Astrocyte (in vitro differentiated cells and primary cell): Measurements from ENCODE around the gene OPN1SW. TPM values are rescaled to one million over a fixed set of nuclear protein-coding genes. Genes with fewer than 3 reads are reported as not detected.
A peak's percentile ranks its signal among the peaks of the same experiment; 100 is the strongest.

Source experiments
- DNase-seq: peaks from one replicate; pipeline ENCODE4 v3.0.0-alpha.2; 2010; ENCODE audit warnings: low read depth
- FAIRE-seq: peaks from 2 replicates; lab custom pipeline; 2011; peaks lifted over from hg19 to GRCh38; lab: Jason Lieb, UNC
- H2AFZ ChIP-seq: 2 replicates; pipeline ENCODE4 v1.6.0; 2012; ENCODE audit warnings: low read depth, low read length, inconsistent platforms
- H3K27ac ChIP-seq: 2 replicates; pipeline ENCODE4 v1.5.1; 2011; ENCODE audit warnings: low read depth, low read length, inconsistent platforms
- H3K27me3 ChIP-seq: 2 replicates; pipeline ENCODE4 v1.6.0; 2011; ENCODE audit warnings: low read length, inconsistent platforms; ENCODE audit not compliant: insufficient read depth
- H3K36me3 ChIP-seq: 2 replicates; pipeline ENCODE4 v1.5.1; 2011; ENCODE audit warnings: low read length, inconsistent platforms; ENCODE audit not compliant: insufficient read depth
- H3K4me1 ChIP-seq: 2 replicates; pipeline ENCODE4 v1.5.1; 2011; ENCODE audit warnings: low read length, inconsistent platforms; ENCODE audit not compliant: insufficient read depth
- H3K4me2 ChIP-seq: 2 replicates; pipeline ENCODE4 v1.6.0; 2012; ENCODE audit warnings: low read length, inconsistent platforms
- H3K4me3 ChIP-seq: 2 replicates; pipeline ENCODE4 v1.5.1; 2011; ENCODE audit warnings: low read depth, mild to moderate bottlenecking, low read length, inconsistent platforms; ENCODE audit not compliant: insufficient read depth
- H3K79me2 ChIP-seq: 2 replicates; pipeline ENCODE4 v1.6.0; 2012; ENCODE audit warnings: mild to moderate bottlenecking, low read length, inconsistent platforms; ENCODE audit not compliant: insufficient read depth
- H3K9ac ChIP-seq: 2 replicates; pipeline ENCODE4 v1.6.0; 2012; ENCODE audit warnings: mild to moderate bottlenecking, low read length, inconsistent platforms
- H3K9me3 ChIP-seq: 2 replicates; pipeline ENCODE4 v1.5.1; 2012; ENCODE audit warnings: low read depth, mild to moderate bottlenecking, low read length, inconsistent platforms; ENCODE audit not compliant: insufficient read depth
- H4K20me1 ChIP-seq: 2 replicates; pipeline ENCODE4 v1.6.0; 2012; ENCODE audit warnings: low read length, inconsistent platforms; ENCODE audit not compliant: insufficient read depth
- H3K27ac Mint-ChIP-seq: one replicate; pipeline ENCODE4 v1.8.0; 2021; ENCODE audit warnings: mild to moderate bottlenecking, mixed read lengths; ENCODE audit not compliant: unreplicated experiment
- H3K27me3 Mint-ChIP-seq: one replicate; pipeline ENCODE4 v1.8.0; 2021; ENCODE audit warnings: low read depth, mixed read lengths; ENCODE audit not compliant: unreplicated experiment
- H3K36me3 Mint-ChIP-seq: one replicate; pipeline ENCODE4 v1.8.0; 2021; ENCODE audit warnings: low read depth, mixed read lengths; ENCODE audit not compliant: unreplicated experiment
- H3K4me1 Mint-ChIP-seq: one replicate; pipeline ENCODE4 v1.8.0; 2021; ENCODE audit warnings: low read depth, mixed read lengths; ENCODE audit not compliant: unreplicated experiment
- H3K4me3 Mint-ChIP-seq: one replicate; pipeline ENCODE4 v1.8.0; 2021; ENCODE audit warnings: mild to moderate bottlenecking, moderate library complexity, mixed read lengths; ENCODE audit not compliant: unreplicated experiment
- H3K9me3 Mint-ChIP-seq: one replicate; pipeline ENCODE4 v1.8.0; 2021; ENCODE audit warnings: mild to moderate bottlenecking, mixed read lengths; ENCODE audit not compliant: unreplicated experiment
- CTCF ChIP-seq: IDR thresholded peaks from 2 replicates; pipeline ENCODE4 v1.5.1; 2011; ENCODE audit warnings: low read depth, mild to moderate bottlenecking, inconsistent platforms, low read length, moderate library complexity; ENCODE audit not compliant: insufficient read depth
- EZH2 ChIP-seq: IDR thresholded peaks from 2 replicates; pipeline ENCODE4 v1.6.1; 2012; ENCODE audit warnings: mild to moderate bottlenecking, low read length, inconsistent platforms; ENCODE audit not compliant: insufficient read depth
- total RNA-seq: library from RNA; stranded (reverse); gene quantifications from 2 replicates; pipeline ENCODE4 v1.2.1, GENCODE V29; 2021

The OPN1SW gene
- total RNA-seq, 1 donor from 2014 or later: not detected

- Histone ChIP-seq H4K20me1 (no peaks in the 10 kb centered on the region), H3K4me2 (peak overlapping the region; percentile 96), H3K4me3 (peak overlapping the region; percentile 69), H3K9ac (peak overlapping the region; percentile 74), H3K9me3 (no peaks in the 10 kb centered on the region), H3K36me3 (no peaks in the 10 kb centered on the region), H2AFZ (peak overlapping the region; percentile 96), H3K27ac (no peak overlapping the region), H3K4me1 (peaks cover 10% of the 10 kb centered on the region), H3K79me2 (no peaks in the 10 kb centered on the region), H3K27me3 (peaks cover 4% of the 10 kb centered on the region)
- H3K27me3 Mint-ChIP-seq: peaks cover 9% of the 10 kb centered on the region
- peaks cover 2% of the 10 kb centered on the region for H3K9me3 Mint-ChIP-seq
- TF ChIP-seq EZH2 (no peak), CTCF (no peak)
- FAIRE-seq (no peak), DNase-seq (no peak)
- H3K27ac Mint-ChIP-seq: peak overlapping the region; percentile 48
- H3K4me3 Mint-ChIP-seq: peak overlapping the region; percentile 86
- H3K36me3 Mint-ChIP-seq: peaks cover 7% of the 10 kb centered on the region
- peaks cover 9% of the 10 kb centered on the region for H3K4me1 Mint-ChIP-seq
These were observed 14.9 kb upstream of the OPN1SW start for GRCh38 chr7:128790315-128791041.

- Histone ChIP-seq H4K20me1 (no peaks in the 10 kb centered on the region), H2AFZ (no peak overlapping the region), H3K4me2 (no peak overlapping the region), H3K27ac (no peak overlapping the region), H3K27me3 (peaks cover 4% of the 10 kb centered on the region), H3K36me3 (no peaks in the 10 kb centered on the region), H3K4me1 (peaks cover 10% of the 10 kb centered on the region), H3K79me2 (no peaks in the 10 kb centered on the region), H3K4me3 (no peak overlapping the region), H3K9me3 (no peaks in the 10 kb centered on the region), H3K9ac (no peak overlapping the region)
- FAIRE-seq: no peak
- no peak overlapping the region for H3K27ac Mint-ChIP-seq
- DNase-seq: no peak
- H3K4me1 Mint-ChIP-seq: peaks cover 9% of the 10 kb centered on the region
- TF ChIP-seq CTCF (no peak), EZH2 (no peak)
- peaks cover 2% of the 10 kb centered on the region for H3K9me3 Mint-ChIP-seq
- peaks cover 5% of the 10 kb centered on the region for H3K36me3 Mint-ChIP-seq
- H3K27me3 Mint-ChIP-seq: peaks cover 9% of the 10 kb centered on the region
- H3K4me3 Mint-ChIP-seq: no peak overlapping the region
These were observed 13.1 kb upstream of the OPN1SW start for GRCh38 chr7:128788446-128789412.
